Vagina (tissue), 2 donors: Measurements from ENCODE around the gene ZNF804B.

Experiments used
- POLR2A ChIP-seq, 2 donors: fragments of 450-650 bp; IDR thresholded peaks; one replicate each; pipeline ENCODE4 v1.6.1; 2017; ENCODE audit warnings: antibody characterized with exemption in 2 of 2, mild to moderate bottlenecking in 2 of 2, moderate library complexity in 2 of 2
- POLR2AphosphoS5 ChIP-seq, 2 donors: sonication (generic); formaldehyde crosslinking; IDR thresholded peaks; one replicate each; pipeline ENCODE4 v1.9.0; 2017; ENCODE audit warnings: antibody characterized with exemption in 2 of 2, mild to moderate bottlenecking in 2 of 2, low read depth in 1 of 2; ENCODE audit not compliant: insufficient read depth in 1 of 2
- TF ChIP-seq, protein P1 (sequence below), 3 experiments: fragments of 450-650 bp in 2 of 3; fragments of 200-600 bp in 1 of 3; sonication (generic) in 1 of 3; IDR thresholded peaks; one replicate each; pipeline ENCODE4 v1.5.1; 2017 to 2019; ENCODE audit warnings: antibody characterized with exemption in 3 of 3, mild to moderate bottlenecking in 2 of 3, moderate library complexity in 2 of 3

DNA sequence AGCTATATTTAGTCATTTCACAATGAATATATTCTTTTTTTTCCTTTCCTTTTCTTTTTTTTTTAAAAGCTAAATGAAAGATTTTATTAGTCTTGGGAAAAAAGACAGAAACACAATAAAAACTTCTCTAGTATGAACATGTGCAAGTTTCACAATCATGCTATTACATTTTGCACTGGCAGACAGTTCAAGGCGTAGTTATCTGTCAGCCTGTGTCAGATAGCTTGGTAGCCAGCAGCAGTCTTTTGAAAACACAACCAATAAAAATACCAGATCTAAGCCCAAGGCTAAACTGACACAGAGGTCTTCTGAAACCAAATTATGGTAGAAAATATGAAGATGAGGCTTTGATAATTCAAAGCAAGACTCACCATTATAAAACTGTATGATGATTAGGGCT, 241.8 kb downstream of the ZNF804B start:
- TF ChIP-seq POLR2A (IDR thresholded peaks at IDR 0.05) (no peak), POLR2AphosphoS5 (IDR thresholded peaks at IDR 0.05; ENCODE audit: insufficient read depth in 1 of 2, low read depth in 1 of 2) (peak in 1 of 2 donors; percentile 86)
- TF ChIP-seq, protein P1, sequence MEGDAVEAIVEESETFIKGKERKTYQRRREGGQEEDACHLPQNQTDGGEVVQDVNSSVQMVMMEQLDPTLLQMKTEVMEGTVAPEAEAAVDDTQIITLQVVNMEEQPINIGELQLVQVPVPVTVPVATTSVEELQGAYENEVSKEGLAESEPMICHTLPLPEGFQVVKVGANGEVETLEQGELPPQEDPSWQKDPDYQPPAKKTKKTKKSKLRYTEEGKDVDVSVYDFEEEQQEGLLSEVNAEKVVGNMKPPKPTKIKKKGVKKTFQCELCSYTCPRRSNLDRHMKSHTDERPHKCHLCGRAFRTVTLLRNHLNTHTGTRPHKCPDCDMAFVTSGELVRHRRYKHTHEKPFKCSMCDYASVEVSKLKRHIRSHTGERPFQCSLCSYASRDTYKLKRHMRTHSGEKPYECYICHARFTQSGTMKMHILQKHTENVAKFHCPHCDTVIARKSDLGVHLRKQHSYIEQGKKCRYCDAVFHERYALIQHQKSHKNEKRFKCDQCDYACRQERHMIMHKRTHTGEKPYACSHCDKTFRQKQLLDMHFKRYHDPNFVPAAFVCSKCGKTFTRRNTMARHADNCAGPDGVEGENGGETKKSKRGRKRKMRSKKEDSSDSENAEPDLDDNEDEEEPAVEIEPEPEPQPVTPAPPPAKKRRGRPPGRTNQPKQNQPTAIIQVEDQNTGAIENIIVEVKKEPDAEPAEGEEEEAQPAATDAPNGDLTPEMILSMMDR (IDR thresholded peaks at IDR 0.05): no peak
